Sigmoid colon (tissue), 4 donors: ENCODE measurements around the gene YIPF6.

Source experiments
- CTCF ChIP-seq, 4 experiments: fragments of 450-650 bp in 3 of 4; fragments of 200-600 bp in 1 of 4; IDR thresholded peaks; one replicate each; pipeline ENCODE4 v1.5.1; 2016 to 2019; ENCODE audit warnings: antibody characterized with exemption in 4 of 4, mild to moderate bottlenecking in 3 of 4, moderate library complexity in 2 of 4
- POLR2A ChIP-seq, 2 donors: fragments of 450-650 bp; IDR thresholded peaks; one replicate each; pipeline ENCODE4 v1.6.1; 2016; ENCODE audit warnings: antibody characterized with exemption in 2 of 2, mild to moderate bottlenecking in 2 of 2, moderate library complexity in 2 of 2
- POLR2AphosphoS5 ChIP-seq, 4 donors: sonication (generic); formaldehyde crosslinking; IDR thresholded peaks; one replicate each; pipeline ENCODE4 v1.6.1; 2017; ENCODE audit warnings: antibody characterized with exemption in 4 of 4

DNA sequence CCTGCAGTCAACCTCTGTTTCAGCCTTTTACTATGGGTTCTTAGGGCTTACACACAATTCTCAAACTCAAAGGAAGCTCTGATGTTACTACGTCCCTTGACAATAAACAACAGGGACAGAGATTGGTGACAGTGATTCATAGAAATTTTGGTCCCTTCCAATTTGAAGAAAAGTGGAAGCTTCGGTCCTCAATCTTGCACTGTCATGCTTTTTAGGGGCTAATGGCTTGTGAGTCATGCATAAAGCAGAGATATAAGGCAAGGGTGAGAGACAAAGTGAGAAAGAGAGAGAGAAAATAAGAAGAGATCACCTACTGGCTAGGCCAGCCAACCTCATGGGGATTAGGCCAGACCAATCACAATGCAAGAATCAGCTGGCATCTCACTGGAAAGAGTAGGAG lies 85.4 kb downstream of the YIPF6 start:
- no peak for TF ChIP-seq POLR2A (IDR thresholded peaks at IDR 0.05)
- no peak for TF ChIP-seq CTCF (IDR thresholded peaks at IDR 0.05)
- no peak for TF ChIP-seq POLR2AphosphoS5 (IDR thresholded peaks at IDR 0.05)
